Loucy (cell line): ENCODE results near the gene ACTL8.

ENCODE experiments used
- CTCF ChIP-seq: fragments of 200-600 bp; sonication (generic); conservative IDR thresholded peaks from 2 replicates; pipeline ENCODE4 v1.5.1; 2014; ENCODE audit warnings: mild to moderate bottlenecking, antibody characterized with exemption, low read length
- EZH2phosphoT487 ChIP-seq: fragments of 200-600 bp; IDR thresholded peaks from 2 replicates; pipeline ENCODE4 v1.6.1; 2018; ENCODE audit warnings: antibody characterized with exemption, mild to moderate bottlenecking, moderate library complexity, borderline replicate concordance

DNA sequence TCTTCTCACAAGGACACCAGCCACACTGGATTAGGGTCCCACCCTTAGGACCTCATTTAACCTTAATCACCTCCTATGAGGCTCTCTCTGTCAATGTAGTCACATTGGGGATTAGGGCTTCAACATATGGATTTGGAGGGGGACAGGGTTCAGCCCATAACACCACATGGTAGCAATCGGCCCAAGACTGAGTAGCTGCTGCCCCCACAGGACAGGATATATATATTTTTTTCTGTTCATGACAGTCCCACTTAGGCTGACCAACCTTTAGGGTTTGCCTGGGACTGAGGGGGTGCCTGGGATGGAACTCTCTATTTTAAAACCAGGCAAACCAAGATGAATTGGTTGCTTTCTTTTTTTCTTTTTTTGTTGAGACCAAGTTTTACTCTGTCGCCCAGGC is 8.2 kb upstream of the ACTL8 start:
- no peak for TF ChIP-seq EZH2phosphoT487
- TF ChIP-seq CTCF, result no peak
